HG02973 (cell line): Measurements from ENCODE around the gene HDAC7.

ENCODE experiments used
- ATAC-seq: cut with Tn5 transposase; IDR thresholded peaks from one replicate; pipeline ENCODE4 v1.9.1; 2021; ENCODE audit warnings: moderate library complexity; ENCODE audit not compliant: unreplicated experiment

Gene HDAC7

DNA sequence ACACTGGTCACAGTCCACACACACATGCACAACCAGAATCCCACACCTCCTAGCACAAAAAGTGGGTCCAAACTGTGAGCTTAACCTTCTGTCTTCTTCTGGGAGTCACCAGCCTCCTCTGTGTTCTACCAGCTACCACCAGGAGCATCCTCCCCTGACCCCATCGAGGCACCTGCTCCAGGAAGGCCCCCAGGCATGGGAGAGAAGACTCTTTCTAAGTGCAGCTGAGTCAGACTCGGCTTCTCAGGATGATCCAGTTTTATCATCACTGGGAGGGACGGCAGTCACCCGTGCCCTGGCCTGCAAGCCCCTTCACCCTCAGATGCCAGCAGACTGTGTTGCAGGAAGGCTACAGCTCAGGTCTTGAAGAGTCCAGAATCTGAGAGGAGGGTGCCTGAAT is 86.6 kb downstream of the HDAC7 start:
- no peak for ATAC-seq
